Measurements from ENCODE around the gene TSHZ3.

TSHZ3 gene

DNA sequence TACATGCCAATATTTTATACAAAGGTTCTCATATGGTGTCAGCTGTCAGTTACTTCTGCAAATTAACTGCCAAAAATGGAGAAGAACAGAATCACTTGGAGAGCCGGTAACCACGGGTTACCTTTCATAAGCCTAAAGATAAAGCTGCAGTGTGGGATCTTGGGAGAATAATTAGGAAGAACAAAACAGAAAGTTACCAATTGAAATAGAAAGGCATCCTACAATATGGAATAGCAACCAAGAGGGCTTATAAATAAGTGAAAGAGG, 74.2 kb downstream of the TSHZ3 start:
- DNase-seq (ENCODE audit: extremely low spot score) = no peak
- TF ChIP-seq ZNF384 (IDR thresholded peaks at IDR 0.05) (no peak), LEF1 (IDR thresholded peaks at IDR 0.05; ENCODE audit: borderline replicate concordance) (no peak), HDGF (IDR thresholded peaks at IDR 0.05; ENCODE audit: borderline replicate concordance) (no peak), NFRKB (IDR thresholded peaks at IDR 0.05) (no peak), TARDBP (IDR thresholded peaks at IDR 0.05) (no peak), FOXK2 (IDR thresholded peaks at IDR 0.05) (no peak), SP1 (IDR thresholded peaks at IDR 0.05) (no peak)
- CTCF ChIA-PET = no interaction called here
- POLR2A ChIA-PET = interaction anchor here (1.3 kb wide), 1 partner anchor 41 kb away, joined by 5 read pairs; no protein-coding TSS in a partner anchor

DNA sequence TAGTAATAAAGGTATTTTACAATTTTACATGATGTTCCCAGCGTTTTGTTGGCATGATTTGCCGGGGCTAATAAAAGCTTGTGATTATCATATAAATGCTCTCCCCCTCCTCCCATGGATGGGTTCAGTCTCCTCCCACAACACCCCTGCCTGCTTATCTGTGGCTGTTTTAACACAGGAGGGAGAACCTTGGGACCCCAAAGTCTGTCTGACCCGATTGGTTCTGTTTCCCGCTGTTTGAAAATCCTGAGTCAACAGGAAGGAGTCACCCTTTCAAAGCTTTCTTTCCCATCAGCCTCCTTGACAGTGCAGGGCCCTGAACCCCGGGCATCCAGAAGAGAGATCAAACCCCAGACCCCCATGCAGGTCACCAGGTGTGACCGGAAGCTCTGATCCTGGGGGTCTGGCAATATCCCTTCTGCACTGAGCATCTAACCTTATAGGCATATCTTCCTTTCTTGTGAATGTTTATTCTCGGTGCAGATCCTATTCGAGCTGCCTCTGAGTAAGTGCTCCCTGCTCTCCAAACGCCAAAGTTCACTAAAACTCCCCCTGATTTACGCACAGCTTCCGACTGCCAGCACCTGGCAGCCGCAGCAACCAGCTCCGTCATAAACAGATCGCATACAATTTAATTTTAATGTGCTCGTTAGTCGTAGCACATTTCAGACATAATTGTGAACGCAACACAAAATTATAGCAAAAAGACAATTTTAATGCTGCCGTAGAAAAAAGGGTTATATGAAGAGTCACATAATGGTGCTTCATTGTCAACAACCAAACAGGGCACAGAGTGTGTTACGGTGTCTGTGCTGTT, 74.8 kb downstream of the TSHZ3 start:
- TF ChIP-seq, protein P1, sequence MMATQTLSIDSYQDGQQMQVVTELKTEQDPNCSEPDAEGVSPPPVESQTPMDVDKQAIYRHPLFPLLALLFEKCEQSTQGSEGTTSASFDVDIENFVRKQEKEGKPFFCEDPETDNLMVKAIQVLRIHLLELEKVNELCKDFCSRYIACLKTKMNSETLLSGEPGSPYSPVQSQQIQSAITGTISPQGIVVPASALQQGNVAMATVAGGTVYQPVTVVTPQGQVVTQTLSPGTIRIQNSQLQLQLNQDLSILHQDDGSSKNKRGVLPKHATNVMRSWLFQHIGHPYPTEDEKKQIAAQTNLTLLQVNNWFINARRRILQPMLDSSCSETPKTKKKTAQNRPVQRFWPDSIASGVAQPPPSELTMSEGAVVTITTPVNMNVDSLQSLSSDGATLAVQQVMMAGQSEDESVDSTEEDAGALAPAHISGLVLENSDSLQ (IDR thresholded peaks at IDR 0.05) = no peak
- no peak for TF ChIP-seq HDGF (IDR thresholded peaks at IDR 0.05; ENCODE audit: borderline replicate concordance)
- TF ChIP-seq CTBP1 (IDR thresholded peaks at IDR 0.05; ENCODE audit: borderline replicate concordance) = no peak
- no peak for TF ChIP-seq ELF4 (IDR thresholded peaks at IDR 0.05)
- TF ChIP-seq L3MBTL2 (conservative IDR thresholded peaks at IDR 0.05) = no peak
- TF ChIP-seq ARNT (IDR thresholded peaks at IDR 0.05) = no peak
- TF ChIP-seq SP1 (IDR thresholded peaks at IDR 0.05) = no peak
- no peak for TF ChIP-seq ZNF384 (IDR thresholded peaks at IDR 0.05)
- no peak for TF ChIP-seq FOXM1 (IDR thresholded peaks at IDR 0.05; ENCODE audit: borderline replicate concordance)
- no peak for TF ChIP-seq SUZ12 (IDR thresholded peaks at IDR 0.05)
- no peak for TF ChIP-seq BHLHE40 (IDR thresholded peaks at IDR 0.05; ENCODE audit: borderline replicate concordance)
- TF ChIP-seq TARDBP (IDR thresholded peaks at IDR 0.05) = no peak
- no peak for TF ChIP-seq LEF1 (IDR thresholded peaks at IDR 0.05; ENCODE audit: borderline replicate concordance)
- CTCF ChIA-PET = interaction anchor here (0.7 kb wide), 1 partner anchor 773 kb away, joined by 3 read pairs; no protein-coding TSS in a partner anchor
- POLR2A ChIA-PET = interaction anchor here (1.3 to 1.5 kb wide), 2 partner anchors 19 to 41 kb away, joined by 3 to 5 read pairs; no protein-coding TSS in a partner anchor
- DNase-seq (ENCODE audit: extremely low spot score) = no peak

DNA sequence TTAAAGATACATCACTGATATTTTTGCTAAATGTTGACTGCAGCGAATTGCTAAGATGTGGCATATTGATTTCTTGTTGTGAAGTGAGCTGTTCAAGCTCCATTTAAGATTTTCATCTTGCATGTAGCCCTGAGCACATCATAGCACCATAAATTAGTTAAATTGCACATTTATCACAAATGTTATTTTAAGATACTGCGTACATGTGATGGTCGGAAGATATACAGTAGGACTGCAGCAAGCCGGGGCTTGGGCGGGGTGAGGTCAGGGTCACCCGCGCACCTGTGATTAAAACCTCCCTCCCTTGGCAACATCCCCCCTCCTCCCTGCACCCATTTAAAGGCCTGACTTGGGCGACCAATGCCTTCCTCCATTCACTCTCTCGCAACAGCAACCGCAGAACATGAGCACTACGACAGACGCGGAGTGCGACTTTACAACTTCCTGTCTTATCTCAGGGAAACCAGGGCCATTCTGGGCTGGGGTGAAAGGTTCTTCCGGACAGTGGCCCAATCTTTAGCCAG, 76.6 kb downstream of the TSHZ3 start:
- DNase-seq (ENCODE audit: extremely low spot score) = no peak
- POLR2A ChIA-PET = no interaction called here
- CTCF ChIA-PET = no interaction called here
- TF ChIP-seq ELF4 (IDR thresholded peaks at IDR 0.05) (no peak), L3MBTL2 (conservative IDR thresholded peaks at IDR 0.05) (no peak), BHLHE40 (IDR thresholded peaks at IDR 0.05; ENCODE audit: borderline replicate concordance) (no peak), NFRKB (IDR thresholded peaks at IDR 0.05) (no peak), FOXK2 (IDR thresholded peaks at IDR 0.05) (no peak), FOXM1 (IDR thresholded peaks at IDR 0.05; ENCODE audit: borderline replicate concordance) (no peak), LEF1 (IDR thresholded peaks at IDR 0.05; ENCODE audit: borderline replicate concordance) (no peak), TARDBP (IDR thresholded peaks at IDR 0.05) (no peak), SUZ12 (IDR thresholded peaks at IDR 0.05) (no peak), ARNT (IDR thresholded peaks at IDR 0.05) (no peak)
- TF ChIP-seq, protein P1 (IDR thresholded peaks at IDR 0.05) = no peak

DNA sequence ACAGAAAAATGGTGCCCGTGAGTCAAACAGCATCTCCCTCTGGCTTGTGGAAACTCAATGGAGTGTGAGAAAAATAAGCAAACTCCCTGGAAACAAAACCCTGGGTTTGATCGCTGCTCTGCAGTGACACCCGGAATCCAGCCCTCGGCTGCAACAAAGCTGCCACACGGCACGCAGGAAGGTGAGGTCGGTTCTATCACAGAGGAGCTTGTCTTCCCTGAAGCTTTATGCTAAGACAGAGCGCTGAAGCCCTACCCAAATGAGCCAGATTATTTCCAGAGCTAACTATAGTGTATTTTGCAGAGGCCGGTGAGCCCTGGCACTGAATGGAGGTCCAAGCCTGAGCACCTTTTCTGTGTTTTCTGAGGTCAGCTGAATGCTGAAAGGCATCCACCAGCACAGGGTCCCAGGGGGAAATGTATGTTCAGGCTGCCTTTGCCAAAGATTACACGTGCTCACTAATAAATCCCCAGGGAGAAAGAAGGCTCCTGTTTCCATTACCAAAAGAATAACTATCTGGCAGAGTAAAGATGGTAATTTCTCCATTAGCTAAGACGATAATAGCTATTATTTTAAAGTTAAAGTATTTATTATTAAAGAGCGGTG, 77.8 kb downstream of the TSHZ3 start:
- no peak for DNase-seq (ENCODE audit: extremely low spot score)
- POLR2A ChIA-PET = no interaction called here
- TF ChIP-seq L3MBTL2 (conservative IDR thresholded peaks at IDR 0.05) (no peak), FOXM1 (IDR thresholded peaks at IDR 0.05; ENCODE audit: borderline replicate concordance) (no peak), SP1 (IDR thresholded peaks at IDR 0.05) (no peak), LEF1 (IDR thresholded peaks at IDR 0.05; ENCODE audit: borderline replicate concordance) (no peak), SUZ12 (IDR thresholded peaks at IDR 0.05) (no peak), ELF4 (IDR thresholded peaks at IDR 0.05) (no peak), CTBP1 (IDR thresholded peaks at IDR 0.05; ENCODE audit: borderline replicate concordance) (no peak), ARNT (IDR thresholded peaks at IDR 0.05) (no peak), FOXK2 (IDR thresholded peaks at IDR 0.05) (no peak), FOXA1 (IDR thresholded peaks at IDR 0.05) (no peak), HDGF (IDR thresholded peaks at IDR 0.05; ENCODE audit: borderline replicate concordance) (no peak), TARDBP (IDR thresholded peaks at IDR 0.05) (no peak), BHLHE40 (IDR thresholded peaks at IDR 0.05; ENCODE audit: borderline replicate concordance) (no peak), ZNF384 (IDR thresholded peaks at IDR 0.05) (no peak)
- TF ChIP-seq, protein P1 (IDR thresholded peaks at IDR 0.05) = no peak
- CTCF ChIA-PET = interaction anchor here (0.6 kb wide), 1 partner anchor 15 kb away, joined by 4 read pairs; no protein-coding TSS in a partner anchor

DNA sequence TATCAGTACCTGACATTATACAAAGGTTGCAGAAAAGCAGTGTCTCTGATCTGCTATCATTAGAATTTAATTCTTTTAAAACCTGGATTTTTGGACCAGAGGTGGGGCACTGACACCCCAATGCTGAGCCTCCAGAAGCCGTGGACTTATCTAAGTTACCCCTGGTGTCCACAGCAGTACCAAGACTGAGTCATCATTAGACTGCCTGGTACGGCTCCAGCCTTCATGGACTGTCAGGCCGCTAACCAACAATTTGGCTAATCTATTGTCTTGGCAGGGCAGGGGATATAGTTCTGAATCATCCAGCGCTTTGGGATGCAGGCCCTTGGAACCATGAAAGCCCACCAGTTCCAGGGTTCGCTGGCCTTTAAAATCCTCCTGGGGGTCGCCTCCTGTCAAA, 78.3 kb downstream of the TSHZ3 start:
- no peak for DNase-seq (ENCODE audit: extremely low spot score)
- TF ChIP-seq SUZ12 (IDR thresholded peaks at IDR 0.05) = no peak
- TF ChIP-seq BHLHE40 (IDR thresholded peaks at IDR 0.05; ENCODE audit: borderline replicate concordance) = no peak
- TF ChIP-seq ARNT (IDR thresholded peaks at IDR 0.05) = no peak
- ChIA-PET POLR2A (no interaction called here), CTCF (no interaction called here)

Data from HEK293T (cell line).